Right lobe of liver (tissue), 6 donors: Measurements from ENCODE around the gene KLHL35. TPM values are rescaled to one million over a fixed set of nuclear protein-coding genes. Genes with fewer than 3 reads are reported as not detected.
A peak's percentile ranks its signal among the peaks of the same experiment; 100 is the strongest.

ENCODE experiments used
- ATAC-seq, 4 donors: fragments of 200-7000 bp; cut with Tn5 transposase; one replicate each; pipeline ENCODE4 v1.9.1; 2020; ENCODE audit warnings: mild to moderate bottlenecking in 4 of 4, moderate library complexity in 4 of 4
- DNase-seq, 3 donors: peaks; one replicate each; pipeline ENCODE4 v3.0.0-alpha.2; 2020
- H3K27ac ChIP-seq, 3 donors: fragments of 200-600 bp; one replicate each; pipeline ENCODE4 v1.8.0; 2022
- H3K27me3 ChIP-seq, 2 donors: fragments of 200-600 bp; one replicate each; pipeline ENCODE4 v1.8.0; 2022
- H3K36me3 ChIP-seq, 4 donors: fragments of 200-600 bp; sonication (generic) in 1 of 4; one replicate each; pipeline versions ENCODE4 v1.5.1 to v1.8.0; 2017 to 2022; ENCODE audit warnings: control low read depth in 1 of 4
- H3K4me1 ChIP-seq, 4 donors: fragments of 200-600 bp; sonication (generic) in 1 of 4; one replicate each; pipeline versions ENCODE4 v1.5.1 to v1.8.0; 2017 to 2022; ENCODE audit warnings: control low read depth in 1 of 4
- H3K4me3 ChIP-seq, 3 donors: fragments of 200-600 bp; one replicate each; pipeline ENCODE4 v1.8.0; 2022
- H3K9me3 ChIP-seq, 4 donors: fragments of 200-600 bp; sonication (generic) in 1 of 4; one replicate each; pipeline versions ENCODE4 v1.5.1 to v1.8.0; 2017 to 2022; ENCODE audit warnings: control low read depth in 1 of 4
- CTCF ChIP-seq, 4 donors: fragments of 200-600 bp in 3 of 4; fragments of 450-650 bp in 1 of 4; IDR thresholded peaks; one replicate each; pipeline versions ENCODE4 v1.5.1 to v1.8.0; 2016 to 2022; ENCODE audit warnings: antibody characterized with exemption in 4 of 4, mild to moderate bottlenecking in 2 of 4
- POLR2A ChIP-seq: fragments of 450-650 bp; IDR thresholded peaks from one replicate; pipeline ENCODE4 v1.6.1; 2017; ENCODE audit warnings: antibody characterized with exemption, mild to moderate bottlenecking
- WGBS: methylation state at CpG from one replicate; pipeline ENCODE4 v1.1.6; 2018; ENCODE audit warnings: low coverage, low lambda C conversion rate; ENCODE audit not compliant: insufficient coverage; ENCODE audit errors: missing lambda C conversion rate; 5-methylcytosine and 5-hydroxymethylcytosine counted together
- intact Hi-C, 2 donors: fragments of 100-400 bp; cut with DNase I; formaldehyde crosslinking; loops; one replicate each; pipeline versions ENCODE4 v1.11.2 to v1.14.1; 2022
- total RNA-seq, 6 experiments: library from RNA; depleted of rRNA in 2 of 6; stranded (reverse); fragments of >200 nt in 2 of 6; fragmentation: NEBNext Ultra II Directional in 3 of 6; extraction: Animal tissue kit (Norgen Biotek cat#: 25700) in 3 of 6; gene quantifications; one replicate each; pipeline versions ENCODE4 v1.1.0 to v1.2.4, GENCODE V29; 2016 to 2023
- donor health status: DM: no; HTN: yes; CAD: no.
- donor health status: DM: no; HTN: no; CAD: no.
- donor health status: DM: no; HTN: no; CAD: no.
- donor health status: DM: no; HTN: yes; CAD: no.
- donor health status: DM: no; HTN: yes; CAD: no.

KLHL35 gene
- total RNA-seq, 6 experiments from 2014 or later: 0.09 TPM; not detected in 5

GRCh38 chr11:75445315-75445953, 12.4 kb upstream of the KLHL35 start:
- intact Hi-C loops: loop anchor here in 1 of 2 donors (5.0 kb wide), 1 partner anchor 87 kb away; no protein-coding TSS in a partner anchor
- H3K27me3 ChIP-seq: no peaks in the 10 kb centered on the region
- no peaks in the 10 kb centered on the region for H3K4me1 ChIP-seq
- peak; percentile 94 to 96 (median 95) for TF ChIP-seq CTCF (IDR thresholded peaks at IDR 0.05)
- TF ChIP-seq POLR2A: no peak
- ATAC-seq (peak; percentile 76 to 88 (median 87)), DNase-seq (peak in 2 of 3 donors; percentile 63 to 74)
- H3K27ac ChIP-seq: no peak overlapping the region
- no peaks in the 10 kb centered on the region for H3K9me3 ChIP-seq
- WGBS: 8% methylated on average over 6 of the region's 6 CpGs
- no peak overlapping the region for H3K4me3 ChIP-seq
- no peaks in the 10 kb centered on the region for H3K36me3 ChIP-seq

- no peaks in the 10 kb centered on the region for H3K9me3 ChIP-seq
- no peaks in the 10 kb centered on the region for H3K36me3 ChIP-seq
- ATAC-seq: no peak
- DNase-seq: no peak
- H3K27ac ChIP-seq: no peak overlapping the region
- no peak overlapping the region for H3K4me3 ChIP-seq
- H3K4me1 ChIP-seq: no peaks in the 10 kb centered on the region
- WGBS: 33% methylated on average over 1 of the region's 12 CpGs
- H3K27me3 ChIP-seq: no peaks in the 10 kb centered on the region
- intact Hi-C loops: no loop called here
- TF ChIP-seq POLR2A: no peak
- TF ChIP-seq CTCF (IDR thresholded peaks at IDR 0.05): no peak
Observed at GRCh38 chr11:75443043-75443442, 10.0 kb upstream of the KLHL35 start.

- TF ChIP-seq CTCF (IDR thresholded peaks at IDR 0.05) (no peak), POLR2A (no peak)
- Histone ChIP-seq H3K36me3 (no peaks in the 10 kb centered on the region), H3K9me3 (no peaks in the 10 kb centered on the region), H3K27me3 (no peaks in the 10 kb centered on the region), H3K27ac (no peak overlapping the region), H3K4me1 (no peaks in the 10 kb centered on the region), H3K4me3 (no peak overlapping the region)
- intact Hi-C loops: no loop called here
- no peak for DNase-seq
- no peak for ATAC-seq
- no CpG with 5 or more reads among the region's 15 CpGs for WGBS
Observed at GRCh38 chr11:75442161-75442885, 9.3 kb upstream of the KLHL35 start.

- H3K27me3 ChIP-seq: no peaks in the 10 kb centered on the region
- H3K27ac ChIP-seq: no peak overlapping the region
- WGBS: 27% methylated on average over 5 of the region's 7 CpGs
- H3K36me3 ChIP-seq: no peaks in the 10 kb centered on the region
- no peak overlapping the region for H3K4me3 ChIP-seq
- H3K4me1 ChIP-seq: no peaks in the 10 kb centered on the region
- H3K9me3 ChIP-seq: no peaks in the 10 kb centered on the region
- DNase-seq: no peak
- TF ChIP-seq POLR2A: no peak
- TF ChIP-seq CTCF (IDR thresholded peaks at IDR 0.05): no peak
- intact Hi-C loops: no loop called here
- ATAC-seq: peak in 2 of 4 donors; percentile 22 to 40
Observed at GRCh38 chr11:75441804-75442132, 8.8 kb upstream of the KLHL35 start.
